Neural crest cell (in vitro differentiated cells): ENCODE results near the gene SLC43A2. TPM values are rescaled to one million over a fixed set of nuclear protein-coding genes. Genes with fewer than 3 reads are reported as not detected.

ENCODE experiments used
- DNase-seq: peaks from one replicate; pipeline ENCODE4 v3.0.0; 2021; ENCODE audit warnings: low read depth, mixed read lengths, low spot score
- H3K27ac Mint-ChIP-seq: one replicate; pipeline ENCODE4 v1.8.0; 2021; ENCODE audit warnings: mild to moderate bottlenecking, mixed read lengths; ENCODE audit not compliant: unreplicated experiment
- H3K27me3 Mint-ChIP-seq: 2 replicates; pipeline ENCODE4 v1.8.0; 2021; ENCODE audit warnings: low read depth, mild to moderate bottlenecking, mixed read lengths
- H3K36me3 Mint-ChIP-seq: 2 replicates; pipeline ENCODE4 v1.8.0; 2021; ENCODE audit warnings: low read depth, mild to moderate bottlenecking, mixed read lengths
- H3K4me1 Mint-ChIP-seq: 2 replicates; pipeline ENCODE4 v1.8.0; 2021; ENCODE audit warnings: mixed read lengths
- H3K4me3 Mint-ChIP-seq: one replicate; pipeline ENCODE4 v1.8.0; 2021; ENCODE audit warnings: mild to moderate bottlenecking, mixed read lengths
- H3K9me3 Mint-ChIP-seq: 2 replicates; pipeline ENCODE4 v1.8.0; 2021; ENCODE audit warnings: mixed read lengths
- CTCF ChIP-seq: fragments of 200-600 bp; sonication (generic); conservative IDR thresholded peaks from 2 replicates; pipeline ENCODE4 v1.5.0; 2021; ENCODE audit warnings: antibody characterized with exemption, mild to moderate bottlenecking
- total RNA-seq: library from RNA; stranded (reverse); gene quantifications from 2 replicates; pipeline ENCODE4 v1.2.1, GENCODE V29; 2021

Gene SLC43A2
- total RNA-seq, 1 donor from 2014 or later: 13.9 TPM

GRCh38 chr17:1605681-1606351, 22.8 kb downstream of the SLC43A2 start:
- Mint-ChIP-seq H3K27me3 (no peaks in the 10 kb centered on the region), H3K4me1 (peaks cover 14% of the 10 kb centered on the region), H3K27ac (no peak overlapping the region), H3K36me3 (peaks cover 5% of the 10 kb centered on the region), H3K9me3 (peaks cover 3% of the 10 kb centered on the region), H3K4me3 (no peak overlapping the region)
- TF ChIP-seq CTCF: no peak
- DNase-seq: no peak

- Mint-ChIP-seq H3K4me3 (no peak overlapping the region), H3K27ac (no peak overlapping the region), H3K27me3 (no peaks in the 10 kb centered on the region), H3K9me3 (peaks cover 3% of the 10 kb centered on the region), H3K4me1 (peaks cover 14% of the 10 kb centered on the region), H3K36me3 (peaks cover 5% of the 10 kb centered on the region)
- no peak for TF ChIP-seq CTCF
- no peak for DNase-seq
Observed at GRCh38 chr17:1604831-1605528, 23.7 kb downstream of the SLC43A2 start.

GRCh38 chr17:1601571-1601970, 27.1 kb downstream of the SLC43A2 start:
- peaks cover 3% of the 10 kb centered on the region for H3K9me3 Mint-ChIP-seq

GRCh38 chr17:1598399-1599095, 30.1 kb downstream of the SLC43A2 start:
- H3K36me3 Mint-ChIP-seq: peaks cover 5% of the 10 kb centered on the region
- no peak overlapping the region for H3K27ac Mint-ChIP-seq
- DNase-seq: no peak
- H3K27me3 Mint-ChIP-seq: no peaks in the 10 kb centered on the region
- peaks cover 3% of the 10 kb centered on the region for H3K9me3 Mint-ChIP-seq
- TF ChIP-seq CTCF: no peak
- H3K4me1 Mint-ChIP-seq: no peaks in the 10 kb centered on the region
- no peak overlapping the region for H3K4me3 Mint-ChIP-seq

More at GRCh38 chr17:1601571-1601970, 27.1 kb downstream of the SLC43A2 start:
- H3K4me1 Mint-ChIP-seq: no peaks in the 10 kb centered on the region
- no peaks in the 10 kb centered on the region for H3K27me3 Mint-ChIP-seq
- no peak for TF ChIP-seq CTCF
- no peak for DNase-seq
- peaks cover 5% of the 10 kb centered on the region for H3K36me3 Mint-ChIP-seq
- no peak overlapping the region for H3K4me3 Mint-ChIP-seq
- no peak overlapping the region for H3K27ac Mint-ChIP-seq

GRCh38 chr17:1597861-1598342, 30.7 kb downstream of the SLC43A2 start:
- TF ChIP-seq CTCF: no peak
- H3K4me3 Mint-ChIP-seq: no peak overlapping the region
- H3K27me3 Mint-ChIP-seq: no peaks in the 10 kb centered on the region
- no peak for DNase-seq
- H3K4me1 Mint-ChIP-seq: no peaks in the 10 kb centered on the region
- H3K9me3 Mint-ChIP-seq: peaks cover 3% of the 10 kb centered on the region
- no peak overlapping the region for H3K27ac Mint-ChIP-seq
- H3K36me3 Mint-ChIP-seq: peaks cover 5% of the 10 kb centered on the region
